ENCODE results near the gene PLCB1. TPM values are rescaled to one million over a fixed set of nuclear protein-coding genes. Genes with fewer than 3 reads are reported as not detected.

PLCB1 gene
- total RNA-seq, 2 donors from 2014 or later = 1.8 to 3.0 TPM

- no peak for ATAC-seq (replicated peaks)
- Mint-ChIP-seq H3K4me1 (no peaks in the 10 kb centered on the region), H3K36me3 (ENCODE audit: low read depth) (no peaks in the 10 kb centered on the region), H3K27ac (no peak overlapping the region), H3K27me3 (no peaks in the 10 kb centered on the region), H3K4me3 (no peak overlapping the region), H3K9me3 (peaks cover 12% of the 10 kb centered on the region)
Measured at GRCh38 chr20:8914421-8914820, 782.4 kb downstream of the PLCB1 start.

- Mint-ChIP-seq H3K9me3 (peaks cover 12% of the 10 kb centered on the region), H3K36me3 (ENCODE audit: low read depth) (no peaks in the 10 kb centered on the region), H3K27me3 (no peaks in the 10 kb centered on the region), H3K4me1 (no peaks in the 10 kb centered on the region), H3K27ac (no peak overlapping the region), H3K4me3 (no peak overlapping the region)
- ATAC-seq (replicated peaks) = no peak
Measured at GRCh38 chr20:8917084-8917483, 785.0 kb downstream of the PLCB1 start.

- no peak overlapping the region for H3K4me3 Mint-ChIP-seq
- H3K27me3 Mint-ChIP-seq = no peaks in the 10 kb centered on the region
- no peak for ATAC-seq (replicated peaks)
- H3K4me1 Mint-ChIP-seq = no peaks in the 10 kb centered on the region
- H3K9me3 Mint-ChIP-seq = peaks cover 12% of the 10 kb centered on the region
- H3K27ac Mint-ChIP-seq = no peak overlapping the region
- H3K36me3 Mint-ChIP-seq (ENCODE audit: low read depth) = no peaks in the 10 kb centered on the region
Measured at GRCh38 chr20:8918145-8918544, 786.1 kb downstream of the PLCB1 start.

- Mint-ChIP-seq H3K36me3 (ENCODE audit: low read depth) (no peaks in the 10 kb centered on the region), H3K4me3 (no peak overlapping the region), H3K27ac (no peak overlapping the region), H3K9me3 (peaks cover 3% of the 10 kb centered on the region), H3K4me1 (no peaks in the 10 kb centered on the region), H3K27me3 (no peaks in the 10 kb centered on the region)
- ATAC-seq (replicated peaks) = no peak
Measured at GRCh38 chr20:8924539-8924938, 792.5 kb downstream of the PLCB1 start.

- no peak for ATAC-seq (replicated peaks)
- Mint-ChIP-seq H3K9me3 (peaks cover 3% of the 10 kb centered on the region), H3K27me3 (no peaks in the 10 kb centered on the region), H3K4me1 (no peaks in the 10 kb centered on the region), H3K4me3 (no peak overlapping the region), H3K36me3 (ENCODE audit: low read depth) (no peaks in the 10 kb centered on the region), H3K27ac (no peak overlapping the region)
Measured at GRCh38 chr20:8930726-8931125, 798.7 kb downstream of the PLCB1 start.

- Mint-ChIP-seq H3K36me3 (ENCODE audit: low read depth) (no peaks in the 10 kb centered on the region), H3K27me3 (no peaks in the 10 kb centered on the region), H3K27ac (no peak overlapping the region), H3K4me1 (no peaks in the 10 kb centered on the region), H3K9me3 (peaks cover under 1% of the 10 kb centered on the region), H3K4me3 (no peak overlapping the region)
- peak; percentile 48 for ATAC-seq (replicated peaks)
Measured at GRCh38 chr20:8932192-8933165, 800.4 kb downstream of the PLCB1 start.

- H3K27ac Mint-ChIP-seq = no peak overlapping the region
- ATAC-seq (replicated peaks) = no peak
- H3K9me3 Mint-ChIP-seq = no peaks in the 10 kb centered on the region
- no peak overlapping the region for H3K4me3 Mint-ChIP-seq
- H3K27me3 Mint-ChIP-seq = no peaks in the 10 kb centered on the region
- no peaks in the 10 kb centered on the region for H3K36me3 Mint-ChIP-seq (ENCODE audit: low read depth)
- no peaks in the 10 kb centered on the region for H3K4me1 Mint-ChIP-seq
Measured at GRCh38 chr20:8933381-8933807, 801.3 kb downstream of the PLCB1 start.

GRCh38 chr20:8934362-8934761, 802.3 kb downstream of the PLCB1 start:
- H3K4me1 Mint-ChIP-seq = no peaks in the 10 kb centered on the region
- no peak overlapping the region for H3K4me3 Mint-ChIP-seq
- no peak for ATAC-seq (replicated peaks)
- no peaks in the 10 kb centered on the region for H3K36me3 Mint-ChIP-seq (ENCODE audit: low read depth)
- no peaks in the 10 kb centered on the region for H3K9me3 Mint-ChIP-seq
- H3K27me3 Mint-ChIP-seq = no peaks in the 10 kb centered on the region
- H3K27ac Mint-ChIP-seq = no peak overlapping the region

Other genes with a start within 250 kb of the PLCB1 start
- gene HAO1, start 191.8 kb upstream of the PLCB1 start, total RNA-seq = not detected
- gene TMX4, start 112.5 kb upstream of the PLCB1 start, total RNA-seq = 10 to 100 TPM; 20.9 to 27.2 TPM